GM12878 (cell line): ENCODE results near the gene RNU6-1. TPM values are rescaled to one million over a fixed set of nuclear protein-coding genes. Genes with fewer than 3 reads are reported as not detected.

ENCODE experiments used
- ATAC-seq: fragments of 200-7000 bp; cut with Tn5 transposase; 3 replicates; pipeline ENCODE4 v1.9.1; 2020; ENCODE audit warnings: mild to moderate bottlenecking, moderate library complexity
- BruUV-seq: library from RNA; stranded (reverse); fragments of 400-500 nt; replicated peaks from 2 replicates; lab custom pipeline; 2021; lab: Mats Ljungman, UMichigan
- CTCF ChIA-PET: fragments of 300-600 bp; sonication (Branson Sonifier 250); formaldehyde crosslinking; extraction: SDS; loops from one replicate; lab custom pipeline; 2021; ENCODE audit warnings: inconsistent platforms; lab: Yijun Ruan, JAX
- POLR2A ChIA-PET: fragments of 350-600 bp; formaldehyde crosslinking; extraction: SDS; loops from one replicate; lab custom pipeline; 2021; ENCODE audit warnings: inconsistent platforms; lab: Charles Lee
- RAD21 ChIA-PET: fragments of 300-600 bp; sonication (Branson Sonifier 250); formaldehyde crosslinking; loops from one replicate; lab custom pipeline; 2023; ENCODE audit warnings: antibody characterized with exemption; ENCODE audit not compliant: unreplicated experiment; lab: Charles Lee
- SMC1A ChIA-PET: fragments of 300-600 bp; sonication (Branson Sonifier 250); formaldehyde crosslinking; loops from one replicate; lab custom pipeline; 2023; ENCODE audit not compliant: unreplicated experiment, uncharacterized antibody; lab: Charles Lee
- DNase-seq: peaks from one replicate; pipeline ENCODE4 v3.0.0-alpha.2; 2011; ENCODE audit warnings: low read depth, low spot score
- FAIRE-seq: peaks from 3 replicates; lab custom pipeline; 2011; peaks lifted over from hg19 to GRCh38; lab: Jason Lieb, UNC
- H2AFZ ChIP-seq: 2 replicates; pipeline ENCODE4 v1.6.0; 2011; ENCODE audit warnings: low read depth, low read length, control low read depth; ENCODE audit not compliant: control insufficient read depth
- H3K27ac ChIP-seq: 2 replicates; pipeline ENCODE4 v1.5.1; 2011; ENCODE audit warnings: control low read depth; ENCODE audit not compliant: control insufficient read depth, insufficient read depth
- H3K27me3 ChIP-seq, 2 experiments: replicated peaks in 1 of 2; 2 replicates each; pipeline versions ENCODE4 v1.6.0 to v1.6.1; 2011; ENCODE audit warnings: low read length in 1 of 2; ENCODE audit not compliant: control insufficient read depth in 2 of 2, insufficient read depth in 2 of 2
- H3K36me3 ChIP-seq, 2 experiments: 2 replicates each; pipeline ENCODE4 v1.5.1; 2011; ENCODE audit warnings: low read length in 1 of 2; ENCODE audit not compliant: control insufficient read depth in 2 of 2, insufficient read depth in 2 of 2
- H3K4me1 ChIP-seq: 2 replicates; pipeline ENCODE4 v1.6.1; 2011; ENCODE audit warnings: mild to moderate bottlenecking, low read length, moderate library complexity, mixed read lengths; ENCODE audit not compliant: control insufficient read depth, insufficient read depth
- H3K4me2 ChIP-seq: 2 replicates; pipeline ENCODE4 v1.6.0; 2011; ENCODE audit warnings: control low read depth; ENCODE audit not compliant: control insufficient read depth, insufficient read depth
- H3K4me3 ChIP-seq: fragments of 200-600 bp; sonication (generic); 2 replicates; pipeline ENCODE4 v1.5.1; 2016
- H3K79me2 ChIP-seq: 2 replicates; pipeline ENCODE4 v1.6.0; 2011; ENCODE audit warnings: low read length; ENCODE audit not compliant: control insufficient read depth, insufficient read depth
- H3K9ac ChIP-seq: 2 replicates; pipeline ENCODE4 v1.8.0; 2011; ENCODE audit warnings: low read length, control low read depth, mixed read lengths; ENCODE audit not compliant: control insufficient read depth, insufficient read depth
- H3K9me3 ChIP-seq: replicated peaks from 3 replicates; pipeline ENCODE4 v1.5.1; 2011; ENCODE audit warnings: mild to moderate bottlenecking, low read length; ENCODE audit not compliant: control insufficient read depth, insufficient read depth
- H4K20me1 ChIP-seq: 2 replicates; pipeline ENCODE4 v1.6.0; 2011; ENCODE audit not compliant: control insufficient read depth, insufficient read depth
- E4F1 ChIP-seq: fragments of 450-650 bp; IDR thresholded peaks from 2 replicates; pipeline ENCODE4 v1.6.1; 2018; ENCODE audit warnings: borderline replicate concordance, mild to moderate bottlenecking; ENCODE audit not compliant: partially characterized antibody
- ELK1 ChIP-seq: IDR thresholded peaks from 2 replicates; pipeline ENCODE4 v1.6.1; 2012; ENCODE audit warnings: low read depth, low read length, improper control_type of control experiment
- HDAC2 ChIP-seq: fragments of 200-600 bp; sonication (generic); IDR thresholded peaks from 2 replicates; pipeline ENCODE4 v1.6.1; 2017
- PML ChIP-seq: IDR thresholded peaks from 2 replicates; pipeline ENCODE4 v1.6.1; 2012; ENCODE audit warnings: low read length, inconsistent platforms
- SIN3A ChIP-seq: IDR thresholded peaks from 2 replicates; pipeline ENCODE4 v1.6.1; 2012; ENCODE audit warnings: low read depth, low read length, improper control_type of control experiment
- TCF3 ChIP-seq: IDR thresholded peaks from 2 replicates; pipeline ENCODE4 v1.6.1; 2012; ENCODE audit warnings: low read depth, mild to moderate bottlenecking, low read length, borderline replicate concordance; ENCODE audit not compliant: insufficient read depth
- ZBED1 ChIP-seq: IDR thresholded peaks from 2 replicates; pipeline ENCODE4 v1.6.1; 2016; ENCODE audit warnings: borderline replicate concordance
- ZNF384 ChIP-seq: IDR thresholded peaks from 2 replicates; pipeline ENCODE4 v1.6.1; 2012; ENCODE audit warnings: low read depth, mild to moderate bottlenecking, low read length, improper control_type of control experiment, borderline replicate concordance
- ZSCAN29 ChIP-seq: fragments of 450-650 bp; IDR thresholded peaks from 2 replicates; pipeline ENCODE4 v1.6.1; 2017; ENCODE audit warnings: mild to moderate bottlenecking, moderate library complexity
- WGBS: methylation state at CpG from one replicate; pipeline ENCODE4 v1.1.6; 2016; ENCODE audit warnings: low lambda C conversion rate; ENCODE audit not compliant: insufficient replicate concordance, insufficient coverage; ENCODE audit errors: missing lambda C conversion rate; 5-methylcytosine and 5-hydroxymethylcytosine counted together
- in situ Hi-C: fragments of 300-500 bp; cut with MboI; formaldehyde crosslinking; loops from 9 replicates; pipeline ENCODE4 v1.14.3; 2018; ENCODE audit warnings: mixed read lengths
- intact Hi-C: fragments of 100-400 bp; cut with micrococcal nuclease; formaldehyde crosslinking; loops from one replicate; pipeline ENCODE4 v1.14.2; 2022; ENCODE audit not compliant: unreplicated experiment
- polyA plus RNA-seq, 11 experiments: library from polyadenylated mRNA; depleted of rRNA in 4 of 11; unstranded in 6 of 11; stranded (reverse) in 5 of 11; fragments of >200 nt; fragmentation: Nextera tagmentation in 4 of 11; fragmentation: Illumina TruSeq in 1 of 11; extraction: Ambion mirVana in 4 of 11; extraction: Trizol in 1 of 11; gene quantifications; 1 replicate in 1 of 11; 2 replicates in 10 of 11; pipeline versions ENCODE4 v1.2.1 to v1.2.3, GENCODE V29; 2011 to 2016; ENCODE audit warnings: inconsistent platforms in 2 of 11, missing spikeins in 2 of 11, low read depth in 1 of 11
- total RNA-seq, 4 experiments: library from RNA; depleted of rRNA in 3 of 4; stranded (reverse); fragments of >200 nt in 3 of 4; fragmentation: Illumina TruSeq in 1 of 4; extraction: Trizol in 1 of 4; gene quantifications; 2 replicates each; pipeline versions ENCODE4 v1.2.1 to v1.2.3, GENCODE V29; 2013 to 2021

Gene RNU6-1
- total and polyA plus RNA-seq, 10 of the 15 experiments (the other 5 are each of a cell fraction or from before 2014, with no cell fraction given): not detected

GRCh38 chr15:67845974-67846373 lies 6.1 kb upstream of the RNU6-1 start:
- BruUV-seq: no TSS peak
- Histone ChIP-seq H3K79me2 (no peaks in the 10 kb centered on the region; the same call in 1 of the 2 replicates), H4K20me1 (no peaks in the 10 kb centered on the region), H3K9ac (no peak overlapping the region), H2AFZ (no peak overlapping the region), H3K36me3 (no peaks in the 10 kb centered on the region), H3K4me1 (peaks cover 12% of the 10 kb centered on the region), H3K27me3 (no peaks in the 10 kb centered on the region), H3K9me3 (no peaks in the 10 kb centered on the region; the same call in 2 of the 3 replicates), H3K27ac (no peak overlapping the region), H3K4me3 (no peak overlapping the region), H3K4me2 (no peak overlapping the region)
- in situ Hi-C loops: no loop called here
- no peak for FAIRE-seq
- SMC1A ChIA-PET: no interaction called here
- WGBS: 75% methylated on average over 5 of the region's 5 CpGs
- RAD21 ChIA-PET: no interaction called here
- no peak for DNase-seq
- intact Hi-C loops: loop anchor here (10.0 kb wide), 1 partner anchor 761 kb away; no protein-coding TSS in a partner anchor
- POLR2A ChIA-PET: no interaction called here
- no peak for TF ChIP-seq ELK1
- TF ChIP-seq ZBED1: no peak
- TF ChIP-seq PML: no peak
- no peak for TF ChIP-seq E4F1
- no peak for TF ChIP-seq SIN3A
- TF ChIP-seq ZNF384: no peak
- TF ChIP-seq TCF3: no peak
- TF ChIP-seq ZSCAN29: no peak
- TF ChIP-seq HDAC2: no peak
- ATAC-seq: no peak
- CTCF ChIA-PET: interaction anchor here (1.6 kb wide), 1 partner anchor 17 kb away, joined by 7 read pairs; no protein-coding TSS in a partner anchor
